Spleen (tissue), 7 donors: ENCODE results near the gene ADAMTS1.

Source experiments
- CTCF ChIP-seq, 11 experiments: fragments of 200-600 bp in 7 of 11; fragments of 450-650 bp in 4 of 11; sonication (generic) in 4 of 11; IDR thresholded peaks in 8 of 11; conservative IDR thresholded peaks in 3 of 11; 1 replicate in 7 of 11; 2 replicates in 4 of 11; pipeline versions ENCODE4 v1.4.0 to v1.8.0; 2016 to 2021; ENCODE audit warnings: antibody characterized with exemption in 11 of 11, inconsistent platforms in 4 of 11, mild to moderate bottlenecking in 1 of 11
- POLR2A ChIP-seq, 3 donors: fragments of 450-650 bp; IDR thresholded peaks; one replicate each; pipeline ENCODE4 v1.5.1; 2017; ENCODE audit warnings: antibody characterized with exemption in 3 of 3, mild to moderate bottlenecking in 1 of 3
- donor health status: DM: no; HTN: no; CAD: no; lungs with moderate emphysema.
- donor health status: DM: no; HTN: no; CAD: no.
- donor health status: DM: no; HTN: no; CAD: no.

DNA sequence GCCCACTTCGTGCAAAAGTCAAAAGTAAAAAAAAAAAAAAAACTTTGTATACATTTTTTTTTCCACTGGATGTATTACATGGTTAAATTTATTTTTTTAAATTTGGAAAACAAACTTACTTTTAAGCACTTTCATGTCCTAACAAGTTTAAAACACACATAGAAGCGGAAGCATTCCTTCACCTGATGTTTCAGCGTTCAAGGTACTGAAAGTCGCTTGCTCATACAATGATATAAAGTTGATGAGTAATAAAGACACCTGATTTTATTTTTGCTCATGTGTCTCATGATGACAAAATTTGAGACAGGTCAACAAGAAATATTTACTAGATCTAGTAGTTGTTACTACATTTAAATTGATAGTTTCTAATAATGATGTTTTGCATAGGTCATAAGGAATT lies 35.5 kb downstream of the ADAMTS1 start:
- TF ChIP-seq CTCF (IDR thresholded peaks at IDR 0.05 in 8 of 11, conservative IDR thresholded peaks at IDR 0.05 in 3 of 11) (no peak), POLR2A (IDR thresholded peaks at IDR 0.05) (no peak)
